OCI-LY3 (cell line): Measurements from ENCODE around the gene RCAN2.
"Not testable (repeated sequence)": the region's sequence is repeated elsewhere in the genome, so short reads cannot be mapped to it uniquely, and the experiment has no call there.

Source experiments
- H2AFZ ChIP-seq: fragments of 200-600, 300-600 bp; shearing (Covaris generic); 2 replicates; pipeline ENCODE4 v1.6.0; 2014; ENCODE audit warnings: antibody characterized with exemption, low read depth, low read length
- H3K27ac ChIP-seq: fragments of 200-600, 300-600 bp; sonication (generic); 2 replicates; pipeline ENCODE4 v1.5.1; 2014; ENCODE audit warnings: mild to moderate bottlenecking, low read length, moderate library complexity, mixed read lengths
- H3K27me3 ChIP-seq: fragments of 200-600, 300-600 bp; sonication (generic); 2 replicates; pipeline ENCODE4 v1.6.1; 2014; ENCODE audit warnings: low read depth, low read length, mixed read lengths
- H3K36me3 ChIP-seq: fragments of 200-600, 300-600 bp; sonication (generic); replicated peaks from 2 replicates; pipeline ENCODE3; 2014; ENCODE audit warnings: low read depth, low read length, mixed read lengths
- H3K4me1 ChIP-seq: fragments of 300-600, 200-600 bp; sonication (generic); 2 replicates; pipeline ENCODE4 v1.6.1; 2014; ENCODE audit warnings: low read length, mixed read lengths
- H3K4me2 ChIP-seq: fragments of 200-600, 300-600 bp; sonication (generic); 2 replicates; pipeline ENCODE4 v1.6.1; 2014; ENCODE audit warnings: low read length, mixed read lengths
- H3K4me3 ChIP-seq: fragments of 300-600, 200-600 bp; sonication (generic); 2 replicates; pipeline ENCODE4 v1.5.1; 2014; ENCODE audit warnings: antibody characterized with exemption, mild to moderate bottlenecking, low read length, moderate library complexity
- H3K79me2 ChIP-seq: fragments of 300-600, 200-600 bp; shearing (Covaris generic); 2 replicates; pipeline ENCODE4 v1.6.1; 2014; ENCODE audit warnings: mild to moderate bottlenecking, low read length, mixed read lengths
- H3K9ac ChIP-seq: fragments of 300-600, 200-600 bp; shearing (Covaris generic); 2 replicates; pipeline ENCODE4 v1.6.0; 2014; ENCODE audit warnings: mild to moderate bottlenecking, low read length, moderate library complexity
- H3K9me3 ChIP-seq: fragments of 200-600, 300-600 bp; shearing (Covaris generic); 2 replicates; pipeline ENCODE4 v1.6.1; 2014; ENCODE audit warnings: low read length, mixed read lengths; ENCODE audit not compliant: insufficient read depth
- H4K20me1 ChIP-seq: fragments of 200-600, 300-600 bp; sonication (generic); 2 replicates; pipeline ENCODE4 v1.6.1; 2016; ENCODE audit warnings: low read length, mixed read lengths; ENCODE audit not compliant: insufficient read depth
- CTCF ChIP-seq: fragments of 200-600, 300-600 bp; sonication (generic); IDR thresholded peaks from 2 replicates; pipeline ENCODE4 v1.5.1; 2014; ENCODE audit warnings: antibody characterized with exemption, low read length, low read depth
- EZH2phosphoT487 ChIP-seq: fragments of 200-600 bp; shearing (Covaris generic); IDR thresholded peaks from 2 replicates; pipeline ENCODE4 v1.6.1; 2018; ENCODE audit warnings: antibody characterized with exemption, mixed run types, low read depth

The RCAN2 gene

GRCh38 chr6:46390153-46390876 lies 100.9 kb downstream of the RCAN2 start:
- H3K27ac ChIP-seq = no peak overlapping the region
- no peak for TF ChIP-seq EZH2phosphoT487
- TF ChIP-seq CTCF = no peak
- no peak overlapping the region for H3K4me3 ChIP-seq
- H3K27me3 ChIP-seq = no peaks in the 10 kb centered on the region
- no peak overlapping the region for H2AFZ ChIP-seq
- peaks cover under 1% of the 10 kb centered on the region; the same call in 1 of the 2 replicates for H3K4me1 ChIP-seq
- H3K9ac ChIP-seq = no peak overlapping the region
- H3K4me2 ChIP-seq = no peak overlapping the region
- no peaks in the 10 kb centered on the region for H3K9me3 ChIP-seq
- H3K36me3 ChIP-seq = no peaks in the 10 kb centered on the region
- no peaks in the 10 kb centered on the region for H3K79me2 ChIP-seq
- no peaks in the 10 kb centered on the region for H4K20me1 ChIP-seq

DNA sequence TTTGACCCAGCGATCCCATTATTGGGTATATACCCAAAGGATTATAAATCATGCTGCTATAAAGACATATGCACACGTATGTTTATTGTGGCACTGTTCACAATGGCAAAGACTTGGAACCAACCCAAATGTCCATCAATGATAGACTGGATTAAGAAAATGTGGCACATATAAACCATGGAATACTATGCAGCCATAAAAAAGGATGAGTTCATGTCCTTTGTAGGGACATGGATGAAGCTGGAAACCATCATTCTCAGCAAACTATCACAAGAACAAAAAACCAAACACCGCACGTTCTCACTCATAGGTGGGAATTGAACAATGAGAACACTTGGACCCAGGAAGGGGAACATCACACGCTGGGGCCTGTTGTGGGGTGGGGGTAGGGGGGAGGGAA lies 103.5 kb downstream of the RCAN2 start:
- not testable (repeated sequence) for H2AFZ ChIP-seq, H3K36me3 ChIP-seq, H3K4me3 ChIP-seq, H3K9ac ChIP-seq, H3K4me1 ChIP-seq, H3K27ac ChIP-seq, H3K79me2 ChIP-seq, H3K27me3 ChIP-seq, H3K4me2 ChIP-seq, H3K9me3 ChIP-seq, H4K20me1 ChIP-seq

- Histone ChIP-seq H3K9me3 (no peaks in the 10 kb centered on the region), H3K4me2 (no peak overlapping the region), H3K9ac (no peak overlapping the region), H3K36me3 (no peaks in the 10 kb centered on the region), H3K4me1 (peaks cover 57% of the 10 kb centered on the region), H3K27me3 (0 out of 2 replicates have a peak, but pooled peaks cover 3% of the 10 kb centered on the region), H3K79me2 (no peaks in the 10 kb centered on the region), H3K4me3 (no peak overlapping the region), H2AFZ (no peak overlapping the region), H3K27ac (no peak overlapping the region), H4K20me1 (no peaks in the 10 kb centered on the region)
- TF ChIP-seq CTCF (no peak), EZH2phosphoT487 (no peak)
These were observed 109.7 kb downstream of the RCAN2 start for GRCh38 chr6:46381579-46381978.

- peak overlapping the region; percentile 27 for H3K4me2 ChIP-seq
- no peaks in the 10 kb centered on the region for H3K36me3 ChIP-seq
- no peak overlapping the region for H2AFZ ChIP-seq
- H3K9ac ChIP-seq = no peak overlapping the region
- TF ChIP-seq CTCF (no peak), EZH2phosphoT487 (no peak)
- no peaks in the 10 kb centered on the region for H3K79me2 ChIP-seq
- H4K20me1 ChIP-seq = no peaks in the 10 kb centered on the region
- H3K9me3 ChIP-seq = peaks cover 2% of the 10 kb centered on the region; the same call in 1 of the 2 replicates
- H3K27ac ChIP-seq = no peak overlapping the region
- peaks cover 63% of the 10 kb centered on the region for H3K4me1 ChIP-seq
- 0 out of 2 replicates have a peak, but pooled peaks cover 3% of the 10 kb centered on the region for H3K27me3 ChIP-seq
- H3K4me3 ChIP-seq = no peak overlapping the region
These were observed 110.2 kb downstream of the RCAN2 start for GRCh38 chr6:46381057-46381456.
